ENCODE data around the gene XYLT1.
"Not testable (repeated sequence)": the region's sequence is repeated elsewhere in the genome, so short reads cannot be mapped to it uniquely, and the experiment has no call there.

XYLT1 gene

GRCh38 chr16:17354141-17354601 is 116.6 kb downstream of the XYLT1 start:
- DNase-seq = peak; percentile 76

DNA sequence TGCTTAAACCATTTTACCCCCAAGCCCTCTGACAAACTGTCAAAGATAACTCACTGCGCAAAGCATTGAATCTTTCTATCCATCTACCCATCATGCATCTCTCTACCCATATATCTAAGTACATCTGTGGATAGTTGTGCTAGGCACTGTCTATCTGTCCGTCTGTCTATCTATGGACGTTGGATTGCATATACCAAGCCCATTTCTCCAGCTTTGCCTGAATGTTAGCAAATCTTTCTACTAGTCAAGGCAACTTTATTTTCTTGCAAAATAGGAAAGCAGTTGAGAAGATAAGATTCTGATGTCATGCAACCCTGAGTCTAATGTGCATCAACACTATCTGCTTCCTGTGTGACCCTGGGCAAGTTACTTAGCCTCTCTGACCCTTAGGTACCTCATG is 117.2 kb downstream of the XYLT1 start:
- DNase-seq = no peak

- DNase-seq = no peak
Measured at GRCh38 chr16:17351441-17352035, 119.2 kb downstream of the XYLT1 start.

- DNase-seq = no peak
Measured at GRCh38 chr16:17350207-17350606, 120.6 kb downstream of the XYLT1 start.

DNA sequence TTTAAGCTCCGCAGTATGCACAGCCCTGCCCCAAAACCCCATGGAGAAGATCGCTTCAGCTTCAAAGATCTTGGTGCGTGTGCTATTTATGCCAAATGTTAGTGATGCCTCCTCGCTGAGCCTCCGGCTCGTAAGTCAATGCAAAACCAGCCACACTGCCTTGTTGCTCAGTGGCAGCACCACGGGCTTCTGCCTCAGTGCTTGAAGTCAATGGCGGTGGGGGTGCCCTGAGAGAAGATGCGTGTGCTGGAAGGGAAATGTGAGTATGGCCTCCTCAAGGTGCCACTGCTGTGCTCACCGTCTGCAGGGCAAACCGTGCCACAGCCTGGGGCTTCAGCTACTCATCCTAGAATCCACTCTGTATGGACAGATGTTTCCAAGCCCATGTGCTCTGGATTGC is 121.9 kb downstream of the XYLT1 start:
- DNase-seq = no peak

GRCh38 chr16:17348042-17348783 is 122.5 kb downstream of the XYLT1 start:
- DNase-seq = no peak

GRCh38 chr16:17347624-17348023 is 123.1 kb downstream of the XYLT1 start:
- no peak for DNase-seq

DNA sequence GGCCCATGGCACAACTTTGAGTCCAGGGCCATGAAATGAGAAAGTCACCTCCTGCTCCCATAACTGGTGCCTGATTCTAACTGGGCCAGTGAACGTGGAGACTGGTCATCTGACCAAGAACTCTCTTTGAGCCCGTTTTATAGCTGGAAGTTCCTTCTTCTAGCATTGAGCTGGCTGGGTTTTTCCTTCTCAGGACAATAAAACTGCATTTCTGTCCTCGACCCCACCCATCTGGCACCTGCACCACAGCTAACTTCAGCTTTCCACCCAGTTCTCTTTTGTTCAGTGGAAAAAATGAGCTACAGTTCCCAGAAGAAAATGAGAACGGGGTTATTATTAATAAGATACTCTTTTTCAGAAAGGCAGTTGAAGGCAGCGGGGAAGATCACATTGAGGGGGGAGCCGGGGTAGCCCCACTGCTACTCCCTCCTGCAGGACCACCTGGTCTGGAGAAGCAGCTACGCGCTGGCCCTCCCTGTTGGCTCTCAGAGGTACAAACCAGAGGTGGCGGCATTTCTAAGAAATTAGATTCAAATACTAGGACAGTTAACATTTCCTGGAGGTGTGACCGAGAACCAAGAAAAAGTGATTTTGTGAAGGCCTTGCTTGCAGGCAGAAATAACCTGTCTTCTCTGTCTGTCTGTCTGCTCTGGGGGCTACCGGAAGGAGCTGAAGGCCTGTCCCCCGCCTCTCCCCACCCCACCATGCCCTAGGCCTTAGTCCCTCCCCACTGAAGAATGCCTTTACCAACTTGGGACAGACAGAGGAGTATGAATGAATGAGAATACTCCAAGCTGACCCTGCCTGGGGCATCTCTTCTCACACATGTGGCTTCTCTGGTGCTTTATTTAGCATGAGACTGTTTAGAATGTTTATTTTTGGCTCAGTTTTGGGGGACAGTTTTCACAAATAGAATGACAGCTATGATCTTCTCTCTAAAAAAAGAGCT is 123.9 kb downstream of the XYLT1 start:
- DNase-seq = no peak

DNA sequence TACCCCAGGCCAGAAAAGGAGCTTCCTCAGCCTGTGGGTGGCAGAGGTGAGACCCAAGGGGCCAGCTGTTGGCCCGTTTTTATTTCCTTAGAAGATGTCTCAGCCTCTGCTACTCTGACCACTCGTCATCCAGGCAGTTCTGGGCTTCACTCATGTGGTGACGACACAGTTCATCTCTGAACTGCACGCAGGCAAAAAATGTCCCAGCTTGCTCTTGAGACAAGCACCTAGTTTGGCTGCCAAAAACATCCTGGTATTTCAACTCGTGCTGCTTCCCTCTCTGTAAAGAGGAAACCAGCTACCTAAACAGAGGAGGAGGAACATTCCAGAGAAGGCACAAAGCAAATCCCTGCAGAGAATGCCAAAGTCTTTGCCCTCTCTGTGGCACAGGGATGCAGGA is 125.7 kb downstream of the XYLT1 start:
- no peak for DNase-seq

- no peak for DNase-seq
Measured at GRCh38 chr16:17343728-17344127, 127.0 kb downstream of the XYLT1 start.

DNA sequence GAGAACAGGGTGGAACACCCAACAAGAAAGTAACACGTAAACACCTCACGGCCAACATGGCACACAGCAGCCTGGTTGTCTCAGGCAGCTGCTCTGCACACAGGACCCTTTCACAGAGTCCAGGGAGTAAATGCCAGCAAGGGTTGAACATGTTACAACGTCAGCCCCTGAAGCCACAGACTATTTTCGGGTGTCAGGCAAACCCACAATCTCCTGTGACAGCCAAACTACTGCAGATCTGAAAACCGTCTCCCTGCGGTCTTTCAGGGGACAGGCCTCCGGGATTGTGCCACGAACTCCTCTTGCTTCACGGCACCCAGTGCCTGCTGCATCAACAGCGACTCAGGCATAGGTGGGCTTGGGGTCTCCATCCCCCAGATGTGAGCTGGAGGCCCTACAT is 127.7 kb downstream of the XYLT1 start:
- DNase-seq = no peak

GRCh38 chr16:17342031-17342430 is 128.7 kb downstream of the XYLT1 start:
- no peak for DNase-seq

DNA sequence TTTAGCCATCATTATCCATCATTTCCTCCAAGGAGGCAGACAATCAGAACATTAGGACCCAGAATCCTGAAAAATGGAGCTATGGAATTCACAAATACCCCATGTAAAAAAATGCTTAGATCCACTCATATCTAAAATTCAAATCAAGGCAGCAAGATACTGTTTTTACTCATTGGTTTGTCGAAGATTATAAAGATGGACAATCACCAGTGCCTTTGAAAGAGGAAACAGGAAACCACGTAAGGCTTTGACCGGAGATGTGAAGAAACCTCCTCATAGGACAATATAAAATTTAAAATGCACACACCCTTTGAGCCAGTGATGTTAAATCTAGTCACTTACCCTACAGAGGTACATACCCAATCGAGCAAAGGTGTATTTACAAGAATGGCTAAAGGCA is 130.0 kb downstream of the XYLT1 start:
- no peak for DNase-seq

DNA sequence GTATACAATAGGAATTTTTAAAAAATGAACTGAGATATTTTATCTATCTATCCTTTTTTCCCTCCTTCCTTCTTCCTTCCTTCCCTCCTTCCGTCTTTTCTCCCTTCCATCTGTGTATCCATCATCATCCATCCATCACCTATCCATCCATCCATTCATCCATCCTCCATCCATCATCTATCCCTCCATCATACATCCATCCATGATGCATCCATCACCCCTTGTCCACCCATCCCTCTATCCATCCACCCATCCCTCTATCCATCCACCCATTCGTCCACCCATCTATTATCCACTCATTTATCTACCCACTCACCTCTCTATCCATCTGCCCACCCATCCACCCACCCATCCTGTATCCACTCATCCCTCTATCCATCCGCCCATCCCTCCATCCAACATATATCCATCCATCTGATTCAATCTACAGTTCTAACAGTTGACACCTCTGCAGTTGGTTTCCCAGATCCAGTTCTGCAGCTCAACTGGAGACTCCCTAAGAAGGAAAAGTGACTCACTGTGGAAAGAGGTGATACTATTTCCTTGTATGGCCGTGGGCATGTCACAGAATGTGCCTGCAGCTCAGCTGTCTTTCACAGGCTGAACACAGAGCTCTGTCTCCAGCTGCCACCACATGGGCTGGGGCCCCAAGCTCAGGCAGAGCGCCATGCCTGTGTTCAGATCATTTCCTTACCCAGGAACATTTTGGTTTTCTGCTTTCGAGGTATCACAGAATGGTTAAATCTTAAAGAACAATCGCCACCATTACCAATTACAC is 130.8 kb downstream of the XYLT1 start:
- DNase-seq = no peak

DNA sequence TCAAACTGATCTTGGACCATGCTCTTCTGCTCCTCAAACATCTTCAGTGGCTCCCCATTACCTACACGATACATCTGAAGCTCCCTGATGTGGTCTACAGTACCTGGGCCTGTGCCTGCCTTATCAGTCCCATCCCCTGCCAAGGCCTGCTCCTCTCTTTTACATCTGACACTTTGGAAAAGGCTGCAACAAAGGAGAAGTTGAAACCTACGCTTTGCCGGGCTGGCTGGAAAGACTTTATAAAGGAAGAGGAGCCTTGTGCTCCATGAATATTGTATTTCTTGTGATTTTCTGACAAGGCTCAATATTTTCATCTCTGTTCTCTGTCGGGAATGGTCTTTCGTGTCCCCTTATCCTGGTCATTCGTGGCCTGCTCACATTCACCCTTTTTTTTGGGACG is 132.5 kb downstream of the XYLT1 start:
- DNase-seq = no peak

- DNase-seq = no peak
Measured at GRCh38 chr16:17336530-17336900, 134.2 kb downstream of the XYLT1 start.

GRCh38 chr16:17335826-17336529 is 134.8 kb downstream of the XYLT1 start:
- DNase-seq = no peak

DNA sequence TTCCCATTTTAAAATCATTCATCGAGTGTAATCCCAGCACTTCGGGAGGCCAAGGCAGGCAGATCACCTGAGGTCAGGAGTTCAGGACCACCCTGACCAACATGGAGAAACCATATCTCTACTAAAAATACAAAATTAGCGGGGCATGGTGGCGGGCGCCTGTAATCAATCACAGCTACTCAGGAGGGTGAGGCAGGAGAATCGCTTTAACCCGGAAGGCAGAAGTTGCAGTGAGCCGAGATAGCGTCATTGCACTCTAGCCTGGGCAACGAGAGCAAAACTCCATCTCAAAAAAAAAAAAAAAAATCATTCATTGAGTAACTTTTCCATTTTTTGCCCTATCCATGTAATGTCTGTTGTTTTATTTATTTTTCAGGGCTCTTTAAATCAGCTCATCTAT is 135.4 kb downstream of the XYLT1 start:
- not testable (repeated sequence) for DNase-seq

- DNase-seq = no peak
Measured at GRCh38 chr16:17334096-17334495, 136.7 kb downstream of the XYLT1 start.

DNA sequence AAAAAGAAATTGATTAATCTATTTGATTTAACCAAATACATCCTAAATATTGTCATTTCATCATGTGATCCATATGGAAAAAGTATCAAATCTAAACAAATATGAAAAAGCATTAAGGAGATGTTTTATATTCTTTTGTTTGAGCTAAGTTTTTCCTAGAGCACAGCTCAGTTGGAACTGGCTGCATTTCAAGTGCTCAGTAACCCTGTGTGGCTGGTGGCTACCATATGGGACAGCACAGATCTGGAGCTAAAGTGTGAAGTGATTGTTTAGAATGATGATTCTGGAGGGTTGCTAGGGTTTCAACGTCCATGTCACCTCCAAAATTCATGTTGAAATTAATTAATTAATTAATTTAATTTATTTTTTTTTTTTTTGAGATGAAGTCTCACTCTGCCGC is 137.5 kb downstream of the XYLT1 start:
- DNase-seq = no peak

GRCh38 chr16:17331991-17332390 is 138.8 kb downstream of the XYLT1 start:
- no peak for DNase-seq

DNA sequence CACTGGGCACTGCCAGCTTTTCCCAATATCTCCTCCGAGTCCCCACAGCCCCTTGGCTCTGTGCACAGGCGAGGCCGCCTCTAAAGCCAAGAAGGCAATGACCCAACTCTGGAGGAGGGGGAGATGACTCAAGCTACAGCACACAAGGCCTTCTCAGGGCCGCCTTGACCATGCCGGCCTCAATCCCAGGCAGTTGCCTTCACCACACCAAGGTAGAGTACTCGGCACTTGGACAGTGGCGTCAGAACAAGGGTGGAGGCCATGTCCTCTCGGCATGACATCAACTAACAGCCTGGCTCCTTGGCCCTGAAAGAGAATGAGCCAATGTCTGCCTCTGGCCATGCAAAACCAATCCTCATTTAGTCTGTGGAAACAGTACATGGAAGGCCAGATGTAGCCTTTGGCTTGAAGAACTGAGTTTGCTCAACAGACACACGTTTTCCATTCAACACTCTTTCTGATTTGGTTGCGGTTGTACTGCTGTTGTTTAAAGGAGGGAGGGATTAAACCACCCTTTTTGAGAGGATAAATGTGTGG is 139.6 kb downstream of the XYLT1 start:
- no peak for DNase-seq

All from NCI-H1694 (cell line).